A549 (cell line): ENCODE data around the gene FAM240A. TPM values are rescaled to one million over a fixed set of nuclear protein-coding genes. Genes with fewer than 3 reads are reported as not detected.

ENCODE experiments used
- ATAC-seq, 2 experiments: fragments of 200-7000 bp in 1 of 2; fragments of >200 bp in 1 of 2; cut with Nextera tagmentation in 1 of 2; cut with Tn5 transposase in 1 of 2; 3 replicates each; pipeline versions ENCODE4 v1.8.0 to v1.9.1; 2018 to 2020; ENCODE audit warnings: mild to moderate bottlenecking in 1 of 2, moderate library complexity in 1 of 2
- CTCF ChIA-PET: fragments of 300-600 bp; sonication (Branson Sonifier 250); formaldehyde crosslinking; extraction: SDS; loops from one replicate; lab custom pipeline; 2021; ENCODE audit warnings: antibody characterized with exemption, inconsistent platforms; lab: Yijun Ruan, JAX
- POLR2A ChIA-PET: fragments of 350-600 bp; formaldehyde crosslinking; extraction: SDS; loops from one replicate; lab custom pipeline; 2021; ENCODE audit warnings: antibody characterized with exemption, inconsistent platforms; lab: Yijun Ruan, JAX
- DNase-seq, 2 experiments: peaks; one replicate each; pipeline versions ENCODE4 v3.0.0 to v3.0.0-alpha.2; 2011 to 2016; ENCODE audit warnings: low read depth in 1 of 2, low spot score in 1 of 2
- FAIRE-seq: peaks from 2 replicates; lab custom pipeline; 2011; peaks lifted over from hg19 to GRCh38; lab: Jason Lieb, UNC
- H3K27ac ChIP-seq, 2 experiments: fragments of >200 bp; sonication (Bioruptor Twin); formaldehyde crosslinking; 3 replicates each; pipeline ENCODE4 v1.5.1; 2016 to 2017
- H3K4me1 ChIP-seq: fragments of >200 bp; sonication (Bioruptor Twin); formaldehyde crosslinking; 3 replicates; pipeline ENCODE4 v1.6.1; 2016
- H3K4me2 ChIP-seq: fragments of >200 bp; sonication (Bioruptor Twin); formaldehyde crosslinking; 3 replicates; pipeline ENCODE4 v1.6.1; 2016
- H3K4me3 ChIP-seq: fragments of >200 bp; sonication (Bioruptor Twin); formaldehyde crosslinking; 3 replicates; pipeline ENCODE4 v1.5.1; 2016
- H3K9me3 ChIP-seq: fragments of >200 bp; sonication (Bioruptor Twin); formaldehyde crosslinking; 3 replicates; pipeline ENCODE4 v1.6.1; 2016
- ATOH8 ChIP-seq: fragments of 250-450 bp; sonication (Bioruptor Pico); IDR thresholded peaks from 2 replicates; pipeline ENCODE4 v1.5.0; 2020; ENCODE audit warnings: low read depth, mild to moderate bottlenecking, moderate library complexity
- CBX2 ChIP-seq: fragments of 200-600 bp; sonication (generic); IDR thresholded peaks from 2 replicates; pipeline ENCODE4 v1.6.1; 2016; ENCODE audit warnings: low read depth, mild to moderate bottlenecking, borderline replicate concordance
- CHD4 ChIP-seq: fragments of 200-600 bp; sonication (generic); IDR thresholded peaks from 2 replicates; pipeline ENCODE4 v1.6.1; 2016; ENCODE audit warnings: antibody characterized with exemption, mild to moderate bottlenecking, borderline replicate concordance
- EHF ChIP-seq: fragments of 250-450 bp; sonication (Bioruptor Pico); IDR thresholded peaks from 2 replicates; pipeline ENCODE4 v1.5.0; 2020; ENCODE audit warnings: mild to moderate bottlenecking
- ESRRA ChIP-seq: fragments of 150-350 bp; IDR thresholded peaks from 2 replicates; pipeline ENCODE4 v1.6.1; 2014; ENCODE audit warnings: mild to moderate bottlenecking, low read length, borderline replicate concordance
- FOSB ChIP-seq: fragments of 250-450 bp; sonication (Bioruptor Pico); IDR thresholded peaks from 2 replicates; pipeline ENCODE4 v1.5.0; 2020; ENCODE audit warnings: mild to moderate bottlenecking, moderate library complexity
- FOXS1 ChIP-seq: fragments of 250-450 bp; sonication (Bioruptor Pico); IDR thresholded peaks from 2 replicates; pipeline ENCODE4 v1.5.0; 2020; ENCODE audit warnings: mild to moderate bottlenecking, moderate library complexity
- GATA3 ChIP-seq: IDR thresholded peaks from 2 replicates; pipeline ENCODE4 v1.6.1; 2012; ENCODE audit warnings: borderline replicate concordance
- HDAC2 ChIP-seq: fragments of 200-600 bp; sonication (generic); IDR thresholded peaks from 2 replicates; pipeline ENCODE4 v1.6.1; 2016
- HMGXB4 ChIP-seq: fragments of 250-450 bp; sonication (Bioruptor Pico); IDR thresholded peaks from 2 replicates; pipeline ENCODE4 v1.5.0; 2021; ENCODE audit warnings: mild to moderate bottlenecking, moderate library complexity, borderline replicate concordance
- HOXB13 ChIP-seq: fragments of 250-450 bp; sonication (Bioruptor Pico); IDR thresholded peaks from 2 replicates; pipeline ENCODE4 v1.5.0; 2020; ENCODE audit warnings: low read depth, mild to moderate bottlenecking, moderate library complexity
- HOXB5 ChIP-seq: fragments of 250-450 bp; sonication (Bioruptor Pico); IDR thresholded peaks from 2 replicates; pipeline ENCODE4 v1.5.0; 2020; ENCODE audit warnings: mild to moderate bottlenecking, moderate library complexity
- JUNB ChIP-seq: fragments of >200 bp; sonication (Bioruptor Twin); formaldehyde crosslinking; IDR thresholded peaks from 2 replicates; pipeline ENCODE4 v1.6.1; 2016
- KDM5A ChIP-seq: fragments of 200-600 bp; sonication (generic); IDR thresholded peaks from 2 replicates; pipeline ENCODE4 v1.6.1; 2016; ENCODE audit warnings: antibody characterized with exemption, mild to moderate bottlenecking
- MAX ChIP-seq: IDR thresholded peaks from 2 replicates; pipeline ENCODE4 v1.6.1; 2012
- MYC ChIP-seq: IDR thresholded peaks from 2 replicates; pipeline ENCODE4 v1.6.1; 2012; ENCODE audit warnings: mild to moderate bottlenecking, inconsistent platforms, low read length, improper control_type of control experiment, borderline replicate concordance
- RARB ChIP-seq: fragments of 250-450 bp; sonication (Bioruptor Pico); IDR thresholded peaks from 2 replicates; pipeline ENCODE4 v1.8.0; 2021; ENCODE audit warnings: mild to moderate bottlenecking, moderate library complexity
- REST ChIP-seq: fragments of 200-600 bp; sonication (generic); IDR thresholded peaks from 2 replicates; pipeline ENCODE4 v1.6.1; 2016; ENCODE audit warnings: antibody characterized with exemption, mild to moderate bottlenecking, moderate library complexity
- SMC3 ChIP-seq: fragments of >200 bp; sonication (Bioruptor Twin); formaldehyde crosslinking; IDR thresholded peaks from 3 replicates; pipeline ENCODE4 v1.6.1; 2018; ENCODE audit warnings: inconsistent platforms
- SREBF2 ChIP-seq: fragments of 450-650 bp; IDR thresholded peaks from 2 replicates; pipeline ENCODE4 v1.6.1; 2014; ENCODE audit warnings: mild to moderate bottlenecking, moderate library complexity
- ZFP36 ChIP-seq: fragments of 450-650 bp; IDR thresholded peaks from 2 replicates; pipeline ENCODE4 v1.6.1; 2014; ENCODE audit warnings: borderline replicate concordance; ENCODE audit not compliant: partially characterized antibody
- ZNF302 ChIP-seq: fragments of 250-450 bp; sonication (Bioruptor Pico); IDR thresholded peaks from 2 replicates; pipeline ENCODE4 v1.9.0; 2021; ENCODE audit warnings: inconsistent platforms, mild to moderate bottlenecking, moderate library complexity
- ZSCAN20 ChIP-seq: fragments of 250-450 bp; sonication (Bioruptor Pico); IDR thresholded peaks from 2 replicates; pipeline ENCODE4 v1.8.0; 2022; ENCODE audit warnings: mild to moderate bottlenecking, moderate library complexity
- WGBS: methylation state at CpG from one replicate; pipeline ENCODE4 v1.1.6; 2017; ENCODE audit errors: missing lambda C conversion rate; 5-methylcytosine and 5-hydroxymethylcytosine counted together
- polyA plus RNA-seq, 4 experiments: library from polyadenylated mRNA; depleted of rRNA in 3 of 4; stranded (reverse); fragments of >200 nt; fragmentation: RNase III in 1 of 4; extraction: RNeasy Plus Mini Kit Qiagen cat#74134 plus additional on column Dnase treatment in 1 of 4; gene quantifications; 2 replicates in 3 of 4; 3 replicates in 1 of 4; pipeline ENCODE4 v1.2.3, GENCODE V29; 2011 to 2017

Gene FAM240A
- polyA plus RNA-seq, 2 of the 4 experiments (the other 2 are of a cell fraction): not detected

- Histone ChIP-seq H3K4me2 (no peak overlapping the region), H3K4me1 (no peaks in the 10 kb centered on the region), H3K9me3 (peaks cover 9% of the 10 kb centered on the region; the same call in 2 of the 3 replicates), H3K4me3 (no peak overlapping the region)
- CTCF ChIA-PET: no interaction called here
- no peak for ATAC-seq
- WGBS: 66% methylated on average over 2 of the region's 2 CpGs
- TF ChIP-seq RARB (CRISPR knock-in tag): no peak
- no peak for TF ChIP-seq SMC3
- TF ChIP-seq FOSB (CRISPR knock-in tag): no peak
- TF ChIP-seq ZNF302 (CRISPR knock-in tag): no peak
- no peak for TF ChIP-seq REST
- no peak for TF ChIP-seq MAX
- TF ChIP-seq FOXS1 (CRISPR knock-in tag): no peak
- TF ChIP-seq ZSCAN20 (CRISPR knock-in tag): no peak
- TF ChIP-seq ZFP36: no peak
- TF ChIP-seq HOXB13: no peak
- TF ChIP-seq KDM5A: no peak
- TF ChIP-seq HDAC2: no peak
- no peak for TF ChIP-seq MYC
- no peak for TF ChIP-seq ATOH8 (CRISPR knock-in tag)
- no peak for TF ChIP-seq HOXB5 (CRISPR knock-in tag)
- no peak for TF ChIP-seq JUNB
- no peak for TF ChIP-seq HMGXB4
- TF ChIP-seq ESRRA: no peak
- no peak for TF ChIP-seq SREBF2
- TF ChIP-seq, all 56 proteins: peak for 0
- no peak for FAIRE-seq
- DNase-seq: no peak
- H3K27ac ChIP-seq: no peak overlapping the region
- POLR2A ChIA-PET: no interaction called here
Observed at GRCh38 chr3:46648096-46648495, 35.8 kb downstream of the FAM240A start.

GRCh38 chr3:46649436-46649835 lies 37.1 kb downstream of the FAM240A start:
- no peak for ATAC-seq

More at GRCh38 chr3:46649436-46649835, 37.1 kb downstream of the FAM240A start:
- Histone ChIP-seq H3K4me1 (no peaks in the 10 kb centered on the region), H3K4me3 (no peak overlapping the region), H3K4me2 (no peak overlapping the region)
- CTCF ChIA-PET: no interaction called here
- TF ChIP-seq GATA3: no peak
- TF ChIP-seq CBX2: no peak
- TF ChIP-seq FOSB (CRISPR knock-in tag): no peak
- no peak for TF ChIP-seq EHF (CRISPR knock-in tag)
- no peak for TF ChIP-seq ZNF302 (CRISPR knock-in tag)
- TF ChIP-seq CHD4: no peak
- no peak for TF ChIP-seq JUNB
- TF ChIP-seq, all 56 proteins: peak for 0
- Histone ChIP-seq H3K27ac (no peak overlapping the region), H3K9me3 (peaks cover 9% of the 10 kb centered on the region; the same call in 2 of the 3 replicates)
- no peak for FAIRE-seq
- POLR2A ChIA-PET: no interaction called here
- no peak for DNase-seq
- 21% methylated on average over 3 of the region's 3 CpGs for WGBS
